Stimulated activated CD4-positive, alpha-beta T cell treated with anti-CD3 and anti-CD28 coated beads, Interleukin-15, amount 100 ng/mL, for 24 hours (primary cell): ENCODE measurements around the gene ABCB1.
"Not testable (repeated sequence)": the region's sequence is repeated elsewhere in the genome, so short reads cannot be mapped to it uniquely, and the experiment has no call there.

Source experiments
- DNase-seq: peaks from one replicate; pipeline ENCODE4 v3.0.0-alpha.2; 2020

ABCB1 gene

GRCh38 chr7:87574630-87575029 lies 26.1 kb downstream of the ABCB1 start:
- no peak for DNase-seq

- not testable (repeated sequence) for DNase-seq
Measured at GRCh38 chr7:87572513-87572912, 28.2 kb downstream of the ABCB1 start.

- no peak for DNase-seq
Measured at GRCh38 chr7:87570178-87570577, 30.5 kb downstream of the ABCB1 start.

GRCh38 chr7:87567052-87567451 lies 33.6 kb downstream of the ABCB1 start:
- DNase-seq: no peak

GRCh38 chr7:87566311-87566900 lies 34.3 kb downstream of the ABCB1 start:
- DNase-seq: no peak

- DNase-seq: no peak
Measured at GRCh38 chr7:87565877-87566276, 34.8 kb downstream of the ABCB1 start.

GRCh38 chr7:87564296-87564963 lies 36.3 kb downstream of the ABCB1 start:
- DNase-seq: peak; percentile 23

- no peak for DNase-seq
Measured at GRCh38 chr7:87561702-87562101, 39.0 kb downstream of the ABCB1 start.

- DNase-seq: no peak
Measured at GRCh38 chr7:87561102-87561501, 39.6 kb downstream of the ABCB1 start.

GRCh38 chr7:87552351-87552900 lies 48.3 kb downstream of the ABCB1 start:
- DNase-seq: no peak

GRCh38 chr7:87548123-87548919 lies 52.4 kb downstream of the ABCB1 start:
- DNase-seq: no peak

- DNase-seq: no peak
Measured at GRCh38 chr7:87545760-87546159, 54.9 kb downstream of the ABCB1 start.

- DNase-seq: no peak
Measured at GRCh38 chr7:87543623-87544022, 57.1 kb downstream of the ABCB1 start.

- DNase-seq: no peak
Measured at GRCh38 chr7:87541648-87542047, 59.0 kb downstream of the ABCB1 start.

- DNase-seq: no peak
Measured at GRCh38 chr7:87538052-87538451, 62.6 kb downstream of the ABCB1 start.

GRCh38 chr7:87534072-87534471 lies 66.6 kb downstream of the ABCB1 start:
- DNase-seq: no peak

- DNase-seq: no peak
Measured at GRCh38 chr7:87530126-87530525, 70.6 kb downstream of the ABCB1 start.

GRCh38 chr7:87528730-87529129 lies 72.0 kb downstream of the ABCB1 start:
- no peak for DNase-seq

GRCh38 chr7:87518735-87519134 lies 81.9 kb downstream of the ABCB1 start:
- DNase-seq: no peak

GRCh38 chr7:87517891-87518290 lies 82.8 kb downstream of the ABCB1 start:
- no peak for DNase-seq

GRCh38 chr7:87517136-87517815 lies 83.4 kb downstream of the ABCB1 start:
- no peak for DNase-seq

- DNase-seq: no peak
Measured at GRCh38 chr7:87513735-87514335, 86.8 kb downstream of the ABCB1 start.

GRCh38 chr7:87512906-87513305 lies 87.8 kb downstream of the ABCB1 start:
- DNase-seq: no peak
